GM06990 (cell line): ENCODE results near the gene SLC38A10.
A peak's percentile ranks its signal among the peaks of the same experiment; 100 is the strongest.

Source experiments
- DNase-seq: peaks from one replicate; pipeline ENCODE4 v3.0.0-alpha.2; 2011; ENCODE audit not compliant: insufficient read length; ENCODE audit errors: extremely low read depth
- H3K27me3 ChIP-seq: replicated peaks from 2 replicates; pipeline ENCODE4 v1.6.0; 2011; ENCODE audit warnings: low read length; ENCODE audit not compliant: control insufficient read depth, insufficient read depth
- H3K36me3 ChIP-seq: 2 replicates; pipeline ENCODE4 v1.5.1; 2011; ENCODE audit warnings: low read length; ENCODE audit not compliant: control insufficient read depth, insufficient read depth
- H3K4me3 ChIP-seq: replicated peaks from 2 replicates; pipeline ENCODE4 v1.5.1; 2011; ENCODE audit warnings: low read depth, mild to moderate bottlenecking, control low read depth, low read length
- CTCF ChIP-seq: IDR thresholded peaks from 2 replicates; pipeline ENCODE4 v1.5.1; 2011; ENCODE audit warnings: low read length, control low read depth, mild to moderate bottlenecking, inconsistent platforms; ENCODE audit not compliant: insufficient read depth, poor library complexity, severe bottlenecking

SLC38A10 gene

GRCh38 chr17:81246343-81246670 is 48.8 kb downstream of the SLC38A10 start:
- H3K27me3 ChIP-seq: no peaks in the 10 kb centered on the region
- H3K4me3 ChIP-seq: no peak overlapping the region
- H3K36me3 ChIP-seq: peaks cover 20% of the 10 kb centered on the region
- no peak for DNase-seq
- no peak for TF ChIP-seq CTCF

GRCh38 chr17:81245665-81246342 is 49.3 kb downstream of the SLC38A10 start:
- DNase-seq: no peak
- TF ChIP-seq CTCF: no peak
- Histone ChIP-seq H3K36me3 (peaks cover 19% of the 10 kb centered on the region), H3K27me3 (no peaks in the 10 kb centered on the region), H3K4me3 (no peak overlapping the region)

GRCh38 chr17:81245024-81245664 is 50.0 kb downstream of the SLC38A10 start:
- no peak for TF ChIP-seq CTCF
- Histone ChIP-seq H3K4me3 (no peak overlapping the region), H3K27me3 (no peaks in the 10 kb centered on the region), H3K36me3 (peaks cover 17% of the 10 kb centered on the region)
- DNase-seq: peak; percentile 82

- Histone ChIP-seq H3K36me3 (peaks cover 15% of the 10 kb centered on the region), H3K4me3 (no peak overlapping the region), H3K27me3 (no peaks in the 10 kb centered on the region)
- no peak for DNase-seq
- no peak for TF ChIP-seq CTCF
These were observed 50.6 kb downstream of the SLC38A10 start for GRCh38 chr17:81244358-81245023.

GRCh38 chr17:81243333-81243664 is 51.8 kb downstream of the SLC38A10 start:
- H3K27me3 ChIP-seq: no peaks in the 10 kb centered on the region

More at GRCh38 chr17:81243333-81243664, 51.8 kb downstream of the SLC38A10 start:
- Histone ChIP-seq H3K36me3 (peaks cover 9% of the 10 kb centered on the region), H3K4me3 (no peak overlapping the region)
- no peak for TF ChIP-seq CTCF
- DNase-seq: no peak
